HepG2 (cell line): ENCODE measurements around the gene CA14. TPM values are rescaled to one million over a fixed set of nuclear protein-coding genes. Genes with fewer than 3 reads are reported as not detected.
A peak's percentile ranks its signal among the peaks of the same experiment; 100 is the strongest.

ENCODE experiments used
- ATAC-seq: fragments of 200-7000 bp; cut with Tn5 transposase; 3 replicates; pipeline ENCODE4 v1.9.1; 2020; ENCODE audit warnings: mild to moderate bottlenecking, moderate library complexity
- BruUV-seq: library from RNA; stranded (reverse); fragments of 400-500 nt; replicated peaks from 2 replicates; lab custom pipeline; 2021; lab: Mats Ljungman, UMichigan
- CTCF ChIA-PET: fragments of 300-600 bp; formaldehyde crosslinking; extraction: SDS; loops from one replicate; lab custom pipeline; 2021; ENCODE audit warnings: low total read pairs, inconsistent platforms, low intra/inter-chr PET ratio; lab: Yijun Ruan, JAX
- POLR2A ChIA-PET: fragments of 350-600 bp; sonication (Branson Sonifier 250); formaldehyde crosslinking; loops from one replicate; lab custom pipeline; 2020; ENCODE audit warnings: antibody characterized with exemption, inconsistent platforms; lab: Yijun Ruan, JAX
- DNase-seq: peaks from one replicate; pipeline ENCODE4 v3.0.0-alpha.2; 2015; ENCODE audit warnings: low spot score
- FAIRE-seq: peaks from 3 replicates; lab custom pipeline; 2011; peaks lifted over from hg19 to GRCh38; lab: Jason Lieb, UNC
- H2AFZ ChIP-seq: one replicate; pipeline ENCODE4 v1.6.1; 2011; ENCODE audit warnings: low read length, inconsistent platforms
- H3K27ac ChIP-seq: fragments of 300-600 bp; 3 replicates; pipeline ENCODE4 v1.8.0; 2011; ENCODE audit warnings: mixed run types, mild to moderate bottlenecking, mixed read lengths, low read length, inconsistent platforms; ENCODE audit not compliant: insufficient read depth; ENCODE audit errors: extremely low read length
- H3K27me3 ChIP-seq, 2 experiments: fragments of 200-600 bp in 1 of 2; 2 replicates in 1 of 2; 3 replicates in 1 of 2; pipeline versions ENCODE4 v1.6.0 to v1.8.0; 2011; ENCODE audit warnings: low read length in 2 of 2, mild to moderate bottlenecking in 2 of 2, moderate library complexity in 2 of 2, inconsistent platforms in 1 of 2; ENCODE audit not compliant: insufficient read depth in 2 of 2, control insufficient read depth in 1 of 2
- H3K36me3 ChIP-seq, 2 experiments: fragments of 200-600 bp in 1 of 2; replicated peaks in 1 of 2; 2 replicates in 1 of 2; 3 replicates in 1 of 2; pipeline versions ENCODE4 v1.5.1 to v1.8.0; 2011; ENCODE audit warnings: low read length in 2 of 2, inconsistent platforms in 1 of 2; ENCODE audit not compliant: insufficient read depth in 2 of 2, control insufficient read depth in 1 of 2
- H3K4me1 ChIP-seq: 2 replicates; pipeline ENCODE4 v1.5.1; 2012; ENCODE audit warnings: low read length, inconsistent platforms; ENCODE audit not compliant: insufficient read depth
- H3K4me2 ChIP-seq: 2 replicates; pipeline ENCODE4 v1.6.0; 2011; ENCODE audit warnings: low read depth, low read length, inconsistent platforms
- H3K4me3 ChIP-seq, 3 experiments: fragments of 200-600 bp in 1 of 3; sonication (generic), shearing (Covaris generic) in 1 of 3; replicated peaks in 1 of 3; 2 replicates each; pipeline ENCODE4 v1.5.1; 2011 to 2016; ENCODE audit warnings: low read length in 3 of 3, inconsistent platforms in 2 of 3, low read depth in 2 of 3, mild to moderate bottlenecking in 2 of 3, control low read depth in 1 of 3, mixed read lengths in 1 of 3; ENCODE audit not compliant: insufficient read depth in 1 of 3
- H3K79me2 ChIP-seq: one replicate; pipeline ENCODE4 v1.6.1; 2011; ENCODE audit warnings: low read length, inconsistent platforms; ENCODE audit not compliant: insufficient read depth
- H3K9ac ChIP-seq: 2 replicates; pipeline ENCODE4 v1.6.0; 2011; ENCODE audit warnings: mild to moderate bottlenecking, low read depth, low read length, inconsistent platforms; ENCODE audit not compliant: insufficient read depth
- H3K9me3 ChIP-seq: 2 replicates; pipeline ENCODE4 v1.5.1; 2012; ENCODE audit warnings: mild to moderate bottlenecking, low read length
- H4K20me1 ChIP-seq: 2 replicates; pipeline ENCODE4 v1.6.0; 2011; ENCODE audit warnings: inconsistent platforms, mild to moderate bottlenecking, low read length, moderate library complexity; ENCODE audit not compliant: insufficient read depth
- CAMTA2 ChIP-seq: sonication (generic); formaldehyde crosslinking; IDR thresholded peaks from 2 replicates; pipeline ENCODE4 v1.4.0; 2020; ENCODE audit warnings: mild to moderate bottlenecking, missing genetic modification reagents, borderline replicate concordance
- ETV5 ChIP-seq: IDR thresholded peaks from 2 replicates; pipeline ENCODE4 v1.6.1; 2018; ENCODE audit warnings: missing biosample characterization, missing genetic modification reagents, inconsistent platforms, borderline replicate concordance
- FOXA1 ChIP-seq, 2 experiments: fragments of 450-650 bp in 1 of 2; sonication (generic) in 1 of 2; formaldehyde crosslinking in 1 of 2; IDR thresholded peaks; 2 replicates each; pipeline versions ENCODE4 v1.4.0 to v1.6.1; 2016 to 2020; ENCODE audit warnings: missing genetic modification reagents in 1 of 2
- HNRNPH1 ChIP-seq: fragments of 200-400 bp; formaldehyde crosslinking; optimal IDR thresholded peaks from 2 replicates; pipeline ENCODE3; 2017; ENCODE audit warnings: mild to moderate bottlenecking, low read depth, low read length
- HOXA5 ChIP-seq: sonication (generic); formaldehyde crosslinking; IDR thresholded peaks from 2 replicates; pipeline ENCODE4 v1.4.0; 2020; ENCODE audit warnings: missing genetic modification reagents
- KMT2B ChIP-seq: IDR thresholded peaks from 2 replicates; pipeline ENCODE4 v1.6.1; 2016; ENCODE audit warnings: missing genetic modification reagents, missing compliant biosample characterization
- MAFG ChIP-seq: sonication (generic); formaldehyde crosslinking; IDR thresholded peaks from 2 replicates; pipeline ENCODE4 v1.5.1; 2020; ENCODE audit warnings: mild to moderate bottlenecking, missing genetic modification reagents
- PRDM15 ChIP-seq: sonication (generic); formaldehyde crosslinking; IDR thresholded peaks from 2 replicates; pipeline ENCODE4 v1.4.0; 2020; ENCODE audit warnings: missing genetic modification reagents
- SALL2 ChIP-seq: sonication (generic); formaldehyde crosslinking; IDR thresholded peaks from 2 replicates; pipeline ENCODE4 v1.8.1; 2023; ENCODE audit warnings: mild to moderate bottlenecking, missing genetic modification reagents, inconsistent platforms
- ZNF350 ChIP-seq: sonication (generic); formaldehyde crosslinking; IDR thresholded peaks from 2 replicates; pipeline ENCODE4 v1.4.0; 2020; ENCODE audit warnings: mild to moderate bottlenecking, low read depth, missing genetic modification reagents, borderline replicate concordance
- ZNF562 ChIP-seq: sonication (generic); formaldehyde crosslinking; IDR thresholded peaks from 2 replicates; pipeline ENCODE4 v1.8.0; 2022; ENCODE audit warnings: missing genetic modification reagents, borderline replicate concordance
- ZNF569 ChIP-seq: sonication (generic); formaldehyde crosslinking; IDR thresholded peaks from 2 replicates; pipeline ENCODE4 v1.5.0; 2020; ENCODE audit warnings: mild to moderate bottlenecking, missing genetic modification reagents, moderate library complexity, borderline replicate concordance
- ZNF704 ChIP-seq: sonication (generic); formaldehyde crosslinking; IDR thresholded peaks from 2 replicates; pipeline ENCODE4 v1.8.1; 2023; ENCODE audit warnings: mild to moderate bottlenecking, inconsistent platforms, moderate library complexity, missing genetic modification reagents, borderline replicate concordance
- ZSCAN20 ChIP-seq: sonication (generic); formaldehyde crosslinking; IDR thresholded peaks from 2 replicates; pipeline ENCODE4 v1.4.0; 2020; ENCODE audit warnings: missing genetic modification reagents, mild to moderate bottlenecking, borderline replicate concordance
- WGBS: methylation state at CpG from one replicate; pipeline ENCODE4 v1.1.6; 2017; ENCODE audit warnings: low lambda C conversion rate; 5-methylcytosine and 5-hydroxymethylcytosine counted together
- in situ Hi-C: cut with HindIII; loops from 2 replicates; pipeline ENCODE4 v1.10.0; 2017; ENCODE audit warnings: low pct_unique_long_range_greater_than_20kb; ENCODE audit not compliant: extremely low pct_ligation_motif_present
- intact Hi-C: fragments of 100-400 bp; cut with micrococcal nuclease; formaldehyde crosslinking; loops from one replicate; pipeline ENCODE4 v1.10.0; 2022; ENCODE audit not compliant: unreplicated experiment
- polyA plus RNA-seq, 8 experiments: library from polyadenylated mRNA; depleted of rRNA in 3 of 8; stranded (reverse) in 7 of 8; unstranded in 1 of 8; fragments of >200 nt; fragmentation: Illumina TruSeq in 4 of 8; extraction: Trizol in 4 of 8; gene quantifications; 2 replicates each; pipeline versions ENCODE4 v1.2.1 to v1.2.3, GENCODE V29; 2011 to 2016; ENCODE audit warnings: low read depth in 4 of 8, missing spikeins in 1 of 8, mixed read lengths in 1 of 8; ENCODE audit not compliant: insufficient read depth in 1 of 8
- total RNA-seq, 5 experiments: library from RNA; depleted of rRNA; stranded (reverse); fragments of >200 nt; fragmentation: Illumina TruSeq; extraction: Trizol; gene quantifications; 2 replicates each; pipeline ENCODE4 v1.2.3, GENCODE V29; 2016; ENCODE audit warnings: low read depth in 1 of 5
- TF ChIP-seq, protein P1 (sequence below): sonication (generic); formaldehyde crosslinking; IDR thresholded peaks from 2 replicates; pipeline ENCODE4 v1.8.1; 2023; ENCODE audit warnings: mild to moderate bottlenecking, missing genetic modification reagents, borderline replicate concordance
- TF ChIP-seq, protein P2 (sequence below): fragments of 450-650 bp; IDR thresholded peaks from 2 replicates; pipeline ENCODE4 v1.6.1; 2016

The CA14 gene
- total and polyA plus RNA-seq, 2 of the 13 experiments (the other 11 are each of a cell fraction or from before 2014, with no cell fraction given) = 2.4 to 8.5 TPM

DNA sequence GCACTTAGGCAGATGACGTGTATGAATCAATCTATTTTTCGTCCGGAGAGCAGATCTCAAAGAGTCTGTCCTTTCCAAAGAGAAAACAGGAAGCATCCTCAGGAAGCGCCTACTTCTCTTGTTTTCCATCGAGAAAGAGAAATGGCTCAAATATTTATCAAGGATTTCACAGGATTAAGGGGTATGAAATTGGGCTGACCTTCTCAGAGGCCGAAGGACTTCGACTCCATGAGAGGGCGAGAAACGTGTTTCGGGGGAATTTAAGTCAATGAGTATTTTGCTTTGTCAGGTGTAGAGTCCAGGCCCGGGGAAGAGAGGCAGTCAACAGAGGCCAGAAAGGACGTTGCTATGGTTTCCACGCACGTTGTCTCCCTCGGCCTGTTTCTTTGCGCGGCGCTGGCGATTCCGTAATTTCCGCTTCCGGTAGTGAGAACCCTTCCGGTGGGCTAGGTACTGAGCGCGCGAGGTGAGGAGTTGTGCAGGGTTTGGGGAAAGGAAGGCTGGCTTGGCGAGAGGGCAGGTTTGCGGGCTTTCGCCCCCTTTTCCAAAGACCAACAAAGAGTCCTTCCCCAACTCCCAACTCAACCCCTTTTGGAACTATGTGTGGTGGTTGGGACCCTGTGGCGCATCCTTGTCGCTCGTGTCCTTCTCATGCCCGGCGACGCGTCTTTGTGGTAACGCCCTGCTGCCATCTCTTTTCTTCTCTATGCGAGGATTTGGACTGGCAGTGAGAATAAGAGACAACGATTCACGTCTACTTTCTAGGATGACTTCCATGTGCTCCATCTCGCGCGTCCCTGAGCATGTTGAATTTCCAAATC lies 36.1 kb downstream of the CA14 start, which contains the start of gene MRPS21:
Gene MRPS21, plus strand, starts transcription at position 429 of the 821 bp plus-strand sequence. CDS start 506 bp downstream, outside the sequence.
- Histone ChIP-seq H3K36me3 (peaks cover 1 to 17% of the 10 kb centered on the region in 2 experiments; a peak in 3 of 5 replicates), H3K27ac (peak within 1 kb of the TSS; percentile 90), H2AFZ (peak within 1 kb of the TSS; percentile 72), H4K20me1 (no peaks in the 10 kb centered on the region), H3K27me3 (no peaks in the 10 kb centered on the region; a peak in 1 of 5 replicates), H3K9me3 (no peaks in the 10 kb centered on the region), H3K79me2 (peaks cover 16% of the 10 kb centered on the region), H3K4me1 (peaks cover 38% of the 10 kb centered on the region), H3K9ac (peak within 1 kb of the TSS; percentile 85), H3K4me2 (peak within 1 kb of the TSS; percentile 65), H3K4me3 (peak within 1 kb of the TSS; percentile 81 to 86 (median 85))
- ATAC-seq (peak; percentile 99), DNase-seq (peak; percentile 94), FAIRE-seq (peak; percentile 83)
- WGBS = 2% methylated on average over 35 of the region's 43 CpGs
- intact Hi-C loops (loop anchor here (1.0 kb wide), 1 partner anchor 36 kb away; the partner anchor contains the start of gene CA14), in situ Hi-C loops (no loop called here)
- BruUV-seq = TSS peak; percentile 95
- ChIA-PET CTCF (no interaction called here), POLR2A (no interaction called here)
- no peak for TF ChIP-seq MAFG (CRISPR knock-in tag)
- no peak for TF ChIP-seq FOXA1 (IDR thresholded peaks at IDR 0.05)
- peak; percentile 68 for TF ChIP-seq FOXA1 (CRISPR knock-in tag; IDR thresholded peaks at IDR 0.05)
- TF ChIP-seq ZNF569 (CRISPR knock-in tag) = no peak
- TF ChIP-seq, protein P1, sequence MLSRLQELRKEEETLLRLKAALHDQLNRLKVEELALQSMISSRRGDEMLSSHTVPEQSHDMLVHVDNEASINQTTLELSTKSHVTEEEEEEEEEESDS (CRISPR knock-in tag) = no peak
- TF ChIP-seq HOXA5 (CRISPR knock-in tag) = no peak; the same call in 1 of the 2 replicates
- TF ChIP-seq PRDM15 (CRISPR knock-in tag) = no peak
- TF ChIP-seq ZSCAN20 = no peak
- no peak for TF ChIP-seq CAMTA2
- TF ChIP-seq KMT2B = peak; percentile 94
- TF ChIP-seq HNRNPH1 = peak; percentile 71
- TF ChIP-seq SALL2 (CRISPR knock-in tag) = peak; percentile 90; the same call in 1 of the 2 replicates
- peak; percentile 85 for TF ChIP-seq ETV5 (CRISPR knock-in tag)
- peak; percentile 63; the same call in 1 of the 2 replicates for TF ChIP-seq ZNF350 (CRISPR knock-in tag)
- no peak for TF ChIP-seq ZNF562
- TF ChIP-seq, protein P2, sequence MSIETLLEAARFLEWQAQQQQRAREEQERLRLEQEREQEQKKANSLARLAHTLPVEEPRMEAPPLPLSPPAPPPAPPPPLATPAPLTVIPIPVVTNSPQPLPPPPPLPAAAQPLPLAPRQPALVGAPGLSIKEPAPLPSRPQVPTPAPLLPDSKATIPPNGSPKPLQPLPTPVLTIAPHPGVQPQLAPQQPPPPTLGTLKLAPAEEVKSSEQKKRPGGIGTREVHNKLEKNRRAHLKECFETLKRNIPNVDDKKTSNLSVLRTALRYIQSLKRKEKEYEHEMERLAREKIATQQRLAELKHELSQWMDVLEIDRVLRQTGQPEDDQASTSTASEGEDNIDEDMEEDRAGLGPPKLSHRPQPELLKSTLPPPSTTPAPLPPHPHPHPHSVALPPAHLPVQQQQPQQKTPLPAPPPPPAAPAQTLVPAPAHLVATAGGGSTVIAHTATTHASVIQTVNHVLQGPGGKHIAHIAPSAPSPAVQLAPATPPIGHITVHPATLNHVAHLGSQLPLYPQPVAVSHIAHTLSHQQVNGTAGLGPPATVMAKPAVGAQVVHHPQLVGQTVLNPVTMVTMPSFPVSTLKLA = peak; percentile 89
- peak; percentile 83; the same call in 1 of the 2 replicates for TF ChIP-seq ZNF704 (CRISPR knock-in tag)
